Mesenchymal stem cell (in vitro differentiated cells and primary cell): ENCODE data around the gene MT1F.

Experiments used
- DNase-seq: peaks from one replicate; pipeline ENCODE4 v3.0.0-alpha.2; 2013
- H2AFZ ChIP-seq: one replicate; pipeline ENCODE4 v1.6.1; 2013; ENCODE audit warnings: low read depth, mild to moderate bottlenecking, control low read depth, inconsistent platforms, low read length, moderate library complexity
- H2AK5ac ChIP-seq: 2 replicates; pipeline ENCODE4 v1.6.1; 2013; ENCODE audit warnings: low read length, moderate library complexity, mild to moderate bottlenecking, inconsistent platforms; ENCODE audit not compliant: severe bottlenecking
- H2BK120ac ChIP-seq: one replicate; pipeline ENCODE4 v1.6.1; 2013; ENCODE audit warnings: low read depth, mild to moderate bottlenecking, inconsistent platforms, low read length, moderate library complexity
- H2BK12ac ChIP-seq, 2 experiments: one replicate each; pipeline ENCODE4 v1.6.1; 2013; ENCODE audit warnings: inconsistent platforms in 2 of 2, low read length in 2 of 2, mild to moderate bottlenecking in 2 of 2, moderate library complexity in 2 of 2, control low read depth in 1 of 2
- H2BK15ac ChIP-seq: one replicate; pipeline ENCODE4 v1.6.1; 2013; ENCODE audit warnings: mild to moderate bottlenecking, low read depth, inconsistent platforms; ENCODE audit not compliant: poor library complexity, severe bottlenecking
- H2BK5ac ChIP-seq: 2 replicates; pipeline ENCODE4 v1.6.1; 2013; ENCODE audit warnings: low read depth, mild to moderate bottlenecking, low read length, control low read depth, inconsistent platforms; ENCODE audit not compliant: poor library complexity, severe bottlenecking
- H3K14ac ChIP-seq, 2 experiments: one replicate each; pipeline ENCODE4 v1.6.1; 2013; ENCODE audit warnings: inconsistent platforms in 2 of 2, low read length in 2 of 2, control low read depth in 1 of 2, mild to moderate bottlenecking in 1 of 2, moderate library complexity in 1 of 2
- H3K18ac ChIP-seq, 2 experiments: one replicate each; pipeline ENCODE4 v1.6.1; 2013; ENCODE audit warnings: inconsistent platforms in 2 of 2, low read length in 2 of 2, control low read depth in 1 of 2, low read depth in 1 of 2, mild to moderate bottlenecking in 1 of 2
- H3K23ac ChIP-seq, 2 experiments: one replicate each; pipeline ENCODE4 v1.6.1; 2013; ENCODE audit warnings: inconsistent platforms in 2 of 2, low read length in 2 of 2, mild to moderate bottlenecking in 2 of 2, moderate library complexity in 2 of 2, control low read depth in 1 of 2
- H3K27ac ChIP-seq: 2 replicates; pipeline ENCODE4 v1.5.1; 2013; ENCODE audit warnings: mild to moderate bottlenecking, moderate library complexity, low read length, control low read depth, inconsistent platforms; ENCODE audit not compliant: poor library complexity, severe bottlenecking
- H3K27me3 ChIP-seq, 2 experiments: 2 replicates each; pipeline versions ENCODE4 v1.6.1 to v1.7.0; 2013; ENCODE audit warnings: low read length in 2 of 2, mild to moderate bottlenecking in 2 of 2, moderate library complexity in 2 of 2, control low read depth in 1 of 2, inconsistent platforms in 1 of 2; ENCODE audit not compliant: control insufficient read depth in 1 of 2, insufficient read depth in 1 of 2
- H3K36me3 ChIP-seq, 2 experiments: 2 replicates each; pipeline versions ENCODE4 v1.6.1 to v1.7.0; 2013; ENCODE audit warnings: low read length in 2 of 2, control low read depth in 1 of 2, inconsistent platforms in 1 of 2, low read depth in 1 of 2, mild to moderate bottlenecking in 1 of 2; ENCODE audit not compliant: insufficient read depth in 2 of 2, control insufficient read depth in 1 of 2
- H3K4ac ChIP-seq, 2 experiments: one replicate each; pipeline ENCODE4 v1.6.1; 2013; ENCODE audit warnings: inconsistent platforms in 2 of 2, low read length in 2 of 2, mild to moderate bottlenecking in 2 of 2, moderate library complexity in 2 of 2, control low read depth in 1 of 2, low read depth in 1 of 2
- H3K4me1 ChIP-seq: 2 replicates; pipeline ENCODE4 v1.6.1; 2013; ENCODE audit warnings: low read depth, low read length, control low read depth; ENCODE audit not compliant: control insufficient read depth, insufficient read depth
- H3K4me2 ChIP-seq: 2 replicates; pipeline ENCODE4 v1.6.1; 2013; ENCODE audit warnings: low read length, mild to moderate bottlenecking, inconsistent platforms; ENCODE audit not compliant: poor library complexity, severe bottlenecking
- H3K4me3 ChIP-seq, 2 experiments: 2 replicates each; pipeline versions ENCODE4 v1.5.1 to v1.7.0; 2013; ENCODE audit warnings: low read length in 2 of 2, mild to moderate bottlenecking in 2 of 2, control low read depth in 1 of 2, low read depth in 1 of 2; ENCODE audit not compliant: insufficient read depth in 1 of 2
- H3K79me1 ChIP-seq: replicated peaks from 2 replicates; pipeline ENCODE4 v1.6.1; 2013; ENCODE audit warnings: mild to moderate bottlenecking, control low read depth, low read length, inconsistent platforms; ENCODE audit not compliant: poor library complexity, severe bottlenecking
- H3K9ac ChIP-seq: 2 replicates; pipeline ENCODE4 v1.7.0; 2013; ENCODE audit warnings: mild to moderate bottlenecking, low read length, moderate library complexity
- H3K9me3 ChIP-seq: 2 replicates; pipeline ENCODE4 v1.7.0; 2013; ENCODE audit warnings: mild to moderate bottlenecking, low read length; ENCODE audit not compliant: control insufficient read depth
- H4K8ac ChIP-seq: one replicate; pipeline ENCODE4 v1.6.1; 2013; ENCODE audit warnings: inconsistent platforms, mild to moderate bottlenecking, low read length, moderate library complexity
- H4K91ac ChIP-seq: one replicate; pipeline ENCODE4 v1.6.1; 2013; ENCODE audit warnings: mild to moderate bottlenecking, low read length, inconsistent platforms
- WGBS: methylation state at CpG from one replicate; pipeline ENCODE4 v1.1.7; 2013; ENCODE audit warnings: mixed read lengths; 5-methylcytosine and 5-hydroxymethylcytosine counted together

MT1F gene

GRCh38 chr16:56631197-56631596, 26.6 kb upstream of the MT1F start:
- no peak overlapping the region for H3K4me3 ChIP-seq
- no peak for DNase-seq
- peaks cover 10 to 42% of the 10 kb centered on the region in 2 experiments for H3K27me3 ChIP-seq
- no peak overlapping the region for H2BK5ac ChIP-seq
- no peak overlapping the region for H4K91ac ChIP-seq
- WGBS: 46% methylated on average over 10 of the region's 10 CpGs
- no peak overlapping the region for H2AK5ac ChIP-seq
- H3K4me2 ChIP-seq: no peak overlapping the region
- no peak overlapping the region for H4K8ac ChIP-seq
- H3K4ac ChIP-seq: no peak overlapping the region
- no peak overlapping the region for H2BK12ac ChIP-seq
- no peaks in the 10 kb centered on the region for H3K9me3 ChIP-seq
- H3K27ac ChIP-seq: no peak overlapping the region
- H3K23ac ChIP-seq: no peak overlapping the region
- no peak overlapping the region for H3K18ac ChIP-seq
- no peaks in the 10 kb centered on the region for H3K79me1 ChIP-seq
- H3K36me3 ChIP-seq: no peaks in the 10 kb centered on the region
- H3K14ac ChIP-seq: no peak overlapping the region
- H2BK120ac ChIP-seq: no peak overlapping the region
- H3K9ac ChIP-seq: no peak overlapping the region
- H3K4me1 ChIP-seq: peaks cover 22% of the 10 kb centered on the region
- H2BK15ac ChIP-seq: no peak overlapping the region
- no peak overlapping the region for H2AFZ ChIP-seq

- peak overlapping the region; percentile 75 for H3K9ac ChIP-seq
- no peak overlapping the region for H2BK12ac ChIP-seq
- H3K4me3 ChIP-seq: peak overlapping the region; percentile 52 to 75
- H3K4me1 ChIP-seq: peaks cover 17% of the 10 kb centered on the region
- 2% methylated on average over 11 of the region's 14 CpGs for WGBS
- peaks cover 10 to 48% of the 10 kb centered on the region in 2 experiments for H3K27me3 ChIP-seq
- H3K18ac ChIP-seq: no peak overlapping the region
- no peak overlapping the region for H2AFZ ChIP-seq
- H4K91ac ChIP-seq: no peak overlapping the region
- no peak overlapping the region for H2BK5ac ChIP-seq
- no peak overlapping the region for H2BK15ac ChIP-seq
- no peaks in the 10 kb centered on the region for H3K9me3 ChIP-seq
- no peaks in the 10 kb centered on the region for H3K36me3 ChIP-seq
- H4K8ac ChIP-seq: no peak overlapping the region
- peak overlapping the region; percentile 80 for H3K4me2 ChIP-seq
- no peak overlapping the region for H2BK120ac ChIP-seq
- no peak overlapping the region for H3K14ac ChIP-seq
- H2AK5ac ChIP-seq: no peak overlapping the region
- no peak overlapping the region for H3K23ac ChIP-seq
- H3K79me1 ChIP-seq: no peaks in the 10 kb centered on the region
- no peak overlapping the region for H3K27ac ChIP-seq
- no peak for DNase-seq
- no peak overlapping the region for H3K4ac ChIP-seq
Observed at GRCh38 chr16:56631832-56632155, 26.0 kb upstream of the MT1F start.

GRCh38 chr16:56632156-56632847, 25.5 kb upstream of the MT1F start, which contains the start of gene MT1M:
Gene MT1M, plus strand, starts transcription at chr16:56632659. Its CDS starts 73 bp downstream, at chr16:56632732.
- Histone ChIP-seq H3K4me1 (peaks cover 17% of the 10 kb centered on the region), H3K27me3 (peaks cover 10 to 53% of the 10 kb centered on the region in 2 experiments), H3K27ac (no peak within 1 kb of the TSS), H2AFZ (peak within 1 kb of the TSS; percentile 31), H2BK15ac (no peak within 1 kb of the TSS), H3K23ac (peak within 1 kb of the TSS in 1 of 2 experiments; percentile 96), H4K91ac (no peak within 1 kb of the TSS), H3K4ac (no peak within 1 kb of the TSS), H3K9ac (peak within 1 kb of the TSS; percentile 75), H3K4me2 (peak within 1 kb of the TSS; percentile 80), H2BK12ac (no peak within 1 kb of the TSS), H2BK120ac (no peak within 1 kb of the TSS), H2BK5ac (no peak within 1 kb of the TSS), H3K4me3 (peak within 1 kb of the TSS; percentile 52 to 75), H3K9me3 (no peaks in the 10 kb centered on the region), H4K8ac (no peak within 1 kb of the TSS), H3K14ac (no peak within 1 kb of the TSS), H3K79me1 (no peaks in the 10 kb centered on the region), H2AK5ac (no peak within 1 kb of the TSS), H3K18ac (no peak within 1 kb of the TSS), H3K36me3 (no peaks in the 10 kb centered on the region)
- peak; percentile 30 for DNase-seq
- WGBS: under 1% methylated on average over 44 of the region's 61 CpGs

GRCh38 chr16:56632848-56633365, 24.9 kb upstream of the MT1F start:
- peaks cover 19% of the 10 kb centered on the region for H3K4me1 ChIP-seq

More at GRCh38 chr16:56632848-56633365, 24.9 kb upstream of the MT1F start:
- no peak overlapping the region for H2BK120ac ChIP-seq
- no peak overlapping the region for H2AK5ac ChIP-seq
- no peak overlapping the region for H3K14ac ChIP-seq
- no peak overlapping the region for H3K4me2 ChIP-seq
- no peak overlapping the region for H3K23ac ChIP-seq
- no peak overlapping the region for H2AFZ ChIP-seq
- peak overlapping the region; percentile 75 for H3K9ac ChIP-seq
- 11% methylated on average over 6 of the region's 6 CpGs for WGBS
- no peak overlapping the region for H3K18ac ChIP-seq
- no peak overlapping the region for H3K4ac ChIP-seq
- no peak overlapping the region for H3K27ac ChIP-seq
- no peaks in the 10 kb centered on the region for H3K36me3 ChIP-seq
- no peak overlapping the region for H4K8ac ChIP-seq
- H3K27me3 ChIP-seq: peaks cover 16 to 59% of the 10 kb centered on the region in 2 experiments
- H3K4me3 ChIP-seq: peak overlapping the region in 1 of 2 experiments; percentile 75
- H2BK15ac ChIP-seq: no peak overlapping the region
- H4K91ac ChIP-seq: no peak overlapping the region
- H2BK5ac ChIP-seq: no peak overlapping the region
- DNase-seq: no peak
- no peaks in the 10 kb centered on the region for H3K9me3 ChIP-seq
- no peak overlapping the region for H2BK12ac ChIP-seq
- no peaks in the 10 kb centered on the region for H3K79me1 ChIP-seq
